ENCODE data around the gene PLCL1. TPM values are rescaled to one million over a fixed set of nuclear protein-coding genes. Genes with fewer than 3 reads are reported as not detected.

The PLCL1 gene
- total RNA-seq, 1 donor from 2014 or later, result 0.08 TPM

GRCh38 chr2:197904446-197904845 lies 100.1 kb downstream of the PLCL1 start:
- no peaks in the 10 kb centered on the region for H3K36me3 ChIP-seq (ENCODE audit: control insufficient read depth, insufficient read depth, low read length)
- no peak for TF ChIP-seq CTCF (IDR thresholded peaks at IDR 0.05; ENCODE audit: insufficient read depth, low read length, poor library complexity, severe bottlenecking)
- no peak overlapping the region for H3K4me3 ChIP-seq (ENCODE audit: low read depth, low read length)
- no peak for DNase-seq (ENCODE audit: low read depth)
- H3K27me3 ChIP-seq (ENCODE audit: control insufficient read depth, insufficient read depth, low read length), result no peaks in the 10 kb centered on the region

GRCh38 chr2:197908156-197908555 lies 103.8 kb downstream of the PLCL1 start:
- H3K4me3 ChIP-seq (ENCODE audit: low read depth, low read length), result no peak overlapping the region
- no peak for DNase-seq (ENCODE audit: low read depth)
- no peak for TF ChIP-seq CTCF (IDR thresholded peaks at IDR 0.05; ENCODE audit: insufficient read depth, low read length, poor library complexity, severe bottlenecking)

GRCh38 chr2:197908990-197909776 lies 104.8 kb downstream of the PLCL1 start:
- H3K27me3 ChIP-seq (ENCODE audit: control insufficient read depth, insufficient read depth, low read length), result no peaks in the 10 kb centered on the region

More at GRCh38 chr2:197908156-197908555, 103.8 kb downstream of the PLCL1 start:
- Histone ChIP-seq H3K27me3 (ENCODE audit: control insufficient read depth, insufficient read depth, low read length) (no peaks in the 10 kb centered on the region), H3K36me3 (ENCODE audit: control insufficient read depth, insufficient read depth, low read length) (no peaks in the 10 kb centered on the region)

GRCh38 chr2:197911667-197912066 lies 107.3 kb downstream of the PLCL1 start:
- no peaks in the 10 kb centered on the region for H3K27me3 ChIP-seq (ENCODE audit: control insufficient read depth, insufficient read depth, low read length)
- H3K4me3 ChIP-seq (ENCODE audit: low read depth, low read length), result no peak overlapping the region
- DNase-seq (ENCODE audit: low read depth), result no peak
- no peak for TF ChIP-seq CTCF (IDR thresholded peaks at IDR 0.05; ENCODE audit: insufficient read depth, low read length, poor library complexity, severe bottlenecking)
- no peaks in the 10 kb centered on the region for H3K36me3 ChIP-seq (ENCODE audit: control insufficient read depth, insufficient read depth, low read length)

More at GRCh38 chr2:197908990-197909776, 104.8 kb downstream of the PLCL1 start:
- TF ChIP-seq CTCF (IDR thresholded peaks at IDR 0.05; ENCODE audit: insufficient read depth, low read length, poor library complexity, severe bottlenecking), result no peak
- peak; percentile 12 for DNase-seq (ENCODE audit: low read depth)
- H3K4me3 ChIP-seq (ENCODE audit: low read depth, low read length), result no peak overlapping the region
- no peaks in the 10 kb centered on the region for H3K36me3 ChIP-seq (ENCODE audit: control insufficient read depth, insufficient read depth, low read length)

GRCh38 chr2:197913084-197913483 lies 108.7 kb downstream of the PLCL1 start:
- no peaks in the 10 kb centered on the region for H3K27me3 ChIP-seq (ENCODE audit: control insufficient read depth, insufficient read depth, low read length)
- no peak for TF ChIP-seq CTCF (IDR thresholded peaks at IDR 0.05; ENCODE audit: insufficient read depth, low read length, poor library complexity, severe bottlenecking)
- no peak for DNase-seq (ENCODE audit: low read depth)
- no peak overlapping the region for H3K4me3 ChIP-seq (ENCODE audit: low read depth, low read length)
- H3K36me3 ChIP-seq (ENCODE audit: control insufficient read depth, insufficient read depth, low read length), result no peaks in the 10 kb centered on the region

- TF ChIP-seq CTCF (IDR thresholded peaks at IDR 0.05; ENCODE audit: insufficient read depth, low read length, poor library complexity, severe bottlenecking), result no peak
- H3K4me3 ChIP-seq (ENCODE audit: low read depth, low read length), result no peak overlapping the region
- H3K36me3 ChIP-seq (ENCODE audit: control insufficient read depth, insufficient read depth, low read length), result no peaks in the 10 kb centered on the region
- DNase-seq (ENCODE audit: low read depth), result no peak
- H3K27me3 ChIP-seq (ENCODE audit: control insufficient read depth, insufficient read depth, low read length), result no peaks in the 10 kb centered on the region
Observed at GRCh38 chr2:197914778-197915177, 110.4 kb downstream of the PLCL1 start.

All from kidney epithelial cell (primary cell).